Heart right ventricle (tissue), 16 donors: ENCODE data around the gene TMEM51. TPM values are rescaled to one million over a fixed set of nuclear protein-coding genes. Genes with fewer than 3 reads are reported as not detected.
A peak's percentile ranks its signal among the peaks of the same experiment; 100 is the strongest.
"Not testable (repeated sequence)": the region's sequence is repeated elsewhere in the genome, so short reads cannot be mapped to it uniquely, and the experiment has no call there.

ENCODE experiments used
- ATAC-seq, 8 donors: fragments of 200-7000 bp; cut with Tn5 transposase; one replicate each; pipeline ENCODE4 v1.9.1; 2020; ENCODE audit warnings: mild to moderate bottlenecking in 8 of 8, moderate library complexity in 8 of 8, moderate number of reproducible peaks in 1 of 8
- DNase-seq, 2 donors: peaks; one replicate each; pipeline ENCODE4 v3.0.0-alpha.2; 2020
- H3K27ac ChIP-seq, 10 donors: fragments of 200-600 bp; sonication (generic) in 2 of 10; one replicate each; pipeline versions ENCODE4 v1.5.0 to v1.8.0; 2020 to 2022; ENCODE audit warnings: mild to moderate bottlenecking in 3 of 10
- H3K27me3 ChIP-seq, 7 donors: fragments of 200-600 bp; one replicate each; pipeline ENCODE4 v1.8.0; 2021 to 2022; ENCODE audit warnings: mild to moderate bottlenecking in 2 of 7
- H3K36me3 ChIP-seq, 9 donors: fragments of 200-600 bp; sonication (generic) in 1 of 9; one replicate each; pipeline versions ENCODE4 v1.5.0 to v1.8.0; 2020 to 2022; ENCODE audit warnings: mild to moderate bottlenecking in 2 of 9
- H3K4me1 ChIP-seq, 9 donors: fragments of 200-600 bp; sonication (generic) in 1 of 9; one replicate each; pipeline versions ENCODE4 v1.5.0 to v1.8.0; 2020 to 2022; ENCODE audit warnings: mild to moderate bottlenecking in 4 of 9
- H3K4me3 ChIP-seq, 10 donors: fragments of 200-600 bp; sonication (generic) in 2 of 10; one replicate each; pipeline versions ENCODE4 v1.5.0 to v1.8.0; 2020 to 2022; ENCODE audit warnings: mild to moderate bottlenecking in 7 of 10, moderate library complexity in 2 of 10
- H3K9me3 ChIP-seq, 11 donors: fragments of 200-600 bp in 10 of 11; sonication (generic) in 2 of 11; one replicate each; pipeline versions ENCODE4 v1.5.0 to v1.8.0; 2013 to 2022; ENCODE audit warnings: mild to moderate bottlenecking in 2 of 11, control low read depth in 1 of 11, moderate library complexity in 1 of 11
- WGBS, 2 donors: extraction: QIAGEN DNeasy Blood & Tissue Kit; methylation state at CpG; one replicate each; pipeline ENCODE4 v1.1.7; 2013; ENCODE audit warnings: inconsistent platforms in 1 of 2; 5-methylcytosine and 5-hydroxymethylcytosine counted together
- intact Hi-C, 10 donors: fragments of 100-400 bp; cut with DNase I; formaldehyde crosslinking; loops; one replicate each; pipeline versions ENCODE4 v1.11.1 to v1.14.2; 2022
- polyA plus RNA-seq, 2 donors: library from polyadenylated mRNA; stranded (reverse); fragments of 200-250 nt; gene quantifications; one replicate each; pipeline ENCODE4 v1.2.3, GENCODE V29; 2013
- total RNA-seq, 10 donors: library from RNA; stranded (reverse); fragmentation: NEBNext Ultra II Directional in 3 of 10; extraction: Animal tissue kit (Norgen Biotek cat#: 25700) in 3 of 10; gene quantifications; one replicate each; pipeline versions ENCODE4 v1.2.1 to v1.2.4, GENCODE V29; 2021 to 2023
- TF ChIP-seq, protein P1 (sequence below), 9 donors: fragments of 200-600 bp; sonication (generic) in 2 of 9; IDR thresholded peaks; one replicate each; pipeline versions ENCODE4 v1.5.0 to v1.8.0; 2021 to 2022; ENCODE audit warnings: antibody characterized with exemption in 9 of 9, mild to moderate bottlenecking in 5 of 9, moderate library complexity in 1 of 9
- donor health status: Arrhythmogenic right ventricular cardiomyopathy.
- donor health status: ischemic (EF 13 %, LVEDD 7.1; RV severe dilation, severe dysfunction).
- donor health status: healthy with polysubstance abuse.
- donor health status: DM: no; HTN: yes; CAD: no.
- donor health status: DM: no; HTN: no; CAD: no.
- donor health status: ischemic (EF 25% LVEDD 6.9; RV normal size, moderate dysfunction).
- donor health status: ischemic (EF 25% LVEDD 5.7; RV mildly dilated, moderate dysfunction).
- donor health status: healthy.
- donor health status: DM: yes; HTN: yes; CAD: no.
- donor health status: Ischemic cardiomyopathy.
- donor health status: ischemic (EF 35%, LVEDD 5.7; RV mildly dilated, moderate dysfunction).
- donor health status: nonischemic (EF 11% LVEDD 7.7; RV severe dilation, severe dysfunction).
- donor health status: DM: yes; HTN: yes; CAD: no.
- donor health status: PGD.
- donor health status: ischemic (EF 29% LVEDD 5.4; RV normal size, mild dysfunction).
- donor health status: nonischemic (EF 23%, LVEDD 6.1; RV moderate dilation, normal function).

Gene TMEM51
- total and polyA plus RNA-seq, 12 donors: 2.0 to 9.5 (median 3.2) TPM

DNA sequence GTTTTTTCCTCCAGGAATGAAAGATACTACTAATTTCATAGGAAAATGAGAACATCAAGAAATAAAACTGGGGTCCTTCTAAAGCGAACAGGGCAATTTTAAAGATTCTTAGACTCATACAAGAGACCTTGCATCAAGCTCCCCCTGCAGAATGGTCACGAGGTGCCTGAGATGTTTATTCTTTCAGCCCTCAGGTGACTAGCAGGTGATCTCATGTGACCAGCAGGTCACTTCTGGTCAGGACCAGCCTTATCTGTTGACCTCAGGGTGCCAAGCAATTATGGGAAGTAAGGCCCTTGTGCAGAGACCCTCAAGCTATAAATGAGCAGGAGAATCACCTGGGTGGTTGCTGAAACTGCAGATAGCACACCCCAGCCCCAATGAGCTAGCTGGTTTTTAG, 20.6 kb upstream of the TMEM51 start:
- TF ChIP-seq, protein P1, sequence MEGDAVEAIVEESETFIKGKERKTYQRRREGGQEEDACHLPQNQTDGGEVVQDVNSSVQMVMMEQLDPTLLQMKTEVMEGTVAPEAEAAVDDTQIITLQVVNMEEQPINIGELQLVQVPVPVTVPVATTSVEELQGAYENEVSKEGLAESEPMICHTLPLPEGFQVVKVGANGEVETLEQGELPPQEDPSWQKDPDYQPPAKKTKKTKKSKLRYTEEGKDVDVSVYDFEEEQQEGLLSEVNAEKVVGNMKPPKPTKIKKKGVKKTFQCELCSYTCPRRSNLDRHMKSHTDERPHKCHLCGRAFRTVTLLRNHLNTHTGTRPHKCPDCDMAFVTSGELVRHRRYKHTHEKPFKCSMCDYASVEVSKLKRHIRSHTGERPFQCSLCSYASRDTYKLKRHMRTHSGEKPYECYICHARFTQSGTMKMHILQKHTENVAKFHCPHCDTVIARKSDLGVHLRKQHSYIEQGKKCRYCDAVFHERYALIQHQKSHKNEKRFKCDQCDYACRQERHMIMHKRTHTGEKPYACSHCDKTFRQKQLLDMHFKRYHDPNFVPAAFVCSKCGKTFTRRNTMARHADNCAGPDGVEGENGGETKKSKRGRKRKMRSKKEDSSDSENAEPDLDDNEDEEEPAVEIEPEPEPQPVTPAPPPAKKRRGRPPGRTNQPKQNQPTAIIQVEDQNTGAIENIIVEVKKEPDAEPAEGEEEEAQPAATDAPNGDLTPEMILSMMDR (IDR thresholded peaks at IDR 0.05): no peak

GRCh38 chr1:15134285-15134684, 19.3 kb upstream of the TMEM51 start:
- 68 to 85% methylated on average over 2 of the region's 2 CpGs for WGBS, 2 donors
- ATAC-seq (no peak), DNase-seq (no peak)
- Histone ChIP-seq H3K27ac (no peak overlapping the region), H3K4me3 (no peak overlapping the region), H3K36me3 (no peaks in the 10 kb centered on the region), H3K9me3 (peaks cover 0 to 12% (median 0%) of the 10 kb centered on the region in 11 donors), H3K27me3 (peaks cover 0 to 15% (median 0%) of the 10 kb centered on the region in 7 donors), H3K4me1 (no peaks in the 10 kb centered on the region)
- intact Hi-C loops: no loop called here
- TF ChIP-seq, protein P1 (IDR thresholded peaks at IDR 0.05): no peak

More for the DNA sequence above, 20.6 kb upstream of the TMEM51 start:
- no peak overlapping the region for H3K27ac ChIP-seq
- 73 to 83% methylated on average over 2 of the region's 2 CpGs for WGBS, 2 donors
- no peaks in the 10 kb centered on the region for H3K36me3 ChIP-seq
- intact Hi-C loops: no loop called here
- ATAC-seq (no peak), DNase-seq (no peak)
- H3K4me1 ChIP-seq: no peaks in the 10 kb centered on the region
- H3K9me3 ChIP-seq: peaks cover 0 to 13% (median 0%) of the 10 kb centered on the region in 11 donors
- H3K4me3 ChIP-seq: no peak overlapping the region
- H3K27me3 ChIP-seq: peaks cover 0 to 15% (median 0%) of the 10 kb centered on the region in 7 donors

DNA sequence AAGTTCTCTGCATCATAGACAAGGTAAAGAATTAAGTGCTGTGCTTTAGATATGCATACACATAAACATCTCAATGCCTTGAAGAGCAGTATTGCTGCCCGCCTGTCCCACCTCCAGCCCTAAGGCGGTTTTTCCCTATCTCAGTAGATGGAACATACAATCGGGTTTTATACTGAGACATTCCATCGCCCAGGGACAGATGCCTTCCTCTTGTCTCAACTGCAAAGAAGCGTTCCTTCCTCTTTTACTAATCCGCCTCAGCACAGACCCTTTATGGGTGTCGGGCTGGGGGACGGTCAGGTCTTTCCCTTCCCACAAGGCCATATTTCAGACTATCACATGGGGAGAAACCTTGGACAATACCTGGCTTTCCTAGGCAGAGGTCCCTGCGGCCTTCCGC, 17.9 kb upstream of the TMEM51 start:
- ATAC-seq, H3K27ac ChIP-seq, H3K4me3 ChIP-seq, DNase-seq, H3K9me3 ChIP-seq, intact Hi-C loops, H3K36me3 ChIP-seq, H3K4me1 ChIP-seq: not testable (repeated sequence)
- peaks cover 0 to 15% (median 0%) of the 10 kb centered on the region in 7 donors for H3K27me3 ChIP-seq
- WGBS, 2 donors: 70 to 84% methylated on average over 10 of the region's 10 CpGs

DNA sequence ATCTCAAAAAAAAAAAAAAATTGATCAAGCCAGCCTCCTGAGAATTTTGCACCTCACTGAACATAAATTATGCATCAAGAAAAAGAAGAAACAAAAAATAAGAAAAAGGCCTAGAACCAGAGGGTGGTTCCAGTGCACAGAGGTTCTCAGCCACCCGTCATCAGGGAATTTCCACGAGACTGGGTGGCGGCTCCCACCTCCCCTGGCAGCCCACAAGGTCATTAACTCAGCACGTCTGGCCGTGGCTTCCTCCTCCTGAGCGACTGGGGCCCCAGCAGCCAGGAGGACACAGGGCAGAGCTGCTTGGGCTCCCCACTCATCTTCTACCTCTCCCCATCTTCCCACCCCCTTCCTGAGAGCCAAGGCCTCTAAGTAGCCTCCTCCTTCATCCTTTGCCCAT, 15.7 kb upstream of the TMEM51 start:
- Histone ChIP-seq H3K4me3 (no peak overlapping the region), H3K4me1 (peaks cover 0 to 12% (median 0%) of the 10 kb centered on the region in 9 donors), H3K27me3 (peaks cover 0 to 15% (median 0%) of the 10 kb centered on the region in 7 donors), H3K27ac (no peak overlapping the region), H3K9me3 (peaks cover 0 to 4% (median 0%) of the 10 kb centered on the region in 11 donors), H3K36me3 (no peaks in the 10 kb centered on the region)
- TF ChIP-seq, protein P1 (IDR thresholded peaks at IDR 0.05): no peak
- DNase-seq (no peak), ATAC-seq (no peak)
- intact Hi-C loops: no loop called here
- WGBS, 2 donors: 48 to 75% methylated on average over 6 of the region's 6 CpGs

DNA sequence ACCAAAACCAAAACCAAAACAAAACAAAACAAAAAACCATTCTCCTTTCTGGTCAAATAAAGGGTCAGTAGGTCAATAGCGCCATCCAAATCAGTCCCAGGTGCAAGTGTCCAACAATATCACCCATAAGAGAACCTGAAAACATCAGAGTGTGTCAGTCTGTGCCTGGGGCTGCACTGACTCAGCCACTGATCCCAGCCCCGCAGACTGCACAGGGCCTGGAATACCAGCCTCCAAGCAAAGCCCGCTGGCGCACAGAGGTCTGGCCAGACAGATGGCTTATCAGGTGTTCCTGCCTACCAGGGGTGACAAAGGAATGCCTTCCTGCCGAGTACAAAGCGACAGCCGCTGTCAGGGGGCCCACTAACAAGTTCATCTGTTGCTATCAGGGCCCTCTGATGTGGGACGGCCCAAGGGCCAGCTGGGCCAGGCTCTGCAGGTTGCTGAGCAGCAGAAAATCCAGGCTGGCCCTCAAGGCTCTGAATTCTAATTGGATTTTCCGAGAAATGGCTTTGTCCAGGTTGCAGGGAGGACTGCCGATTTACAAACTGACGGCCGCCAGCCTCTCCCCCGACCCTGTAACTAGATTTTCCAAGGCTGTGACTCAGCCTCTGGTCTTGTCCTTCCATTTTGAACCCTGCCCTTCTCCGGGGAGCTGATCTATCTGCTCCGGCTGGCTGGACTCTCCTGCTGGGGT, 13.7 kb upstream of the TMEM51 start:
- TF ChIP-seq, protein P1 (IDR thresholded peaks at IDR 0.05): no peak
- intact Hi-C loops: loop anchor here in 1 of 10 donors (5.0 kb wide), 1 partner anchor 137 kb away; no protein-coding TSS in a partner anchor
- Histone ChIP-seq H3K9me3 (peaks cover 0 to 4% (median 0%) of the 10 kb centered on the region in 11 donors), H3K36me3 (no peaks in the 10 kb centered on the region), H3K4me3 (no peak overlapping the region), H3K27me3 (peaks cover 0 to 15% (median 0%) of the 10 kb centered on the region in 7 donors), H3K4me1 (peaks cover 0 to 12% (median 0%) of the 10 kb centered on the region in 9 donors), H3K27ac (no peak overlapping the region)
- 57 to 58% methylated on average over 15 of the region's 15 CpGs for WGBS, 2 donors
- ATAC-seq (peak; percentile 40 to 76 (median 64)), DNase-seq (peak in 1 of 2 donors; percentile 35)
